M059J (cell line): Measurements from ENCODE around the gene ZSWIM9. TPM values are rescaled to one million over a fixed set of nuclear protein-coding genes. Genes with fewer than 3 reads are reported as not detected.

ENCODE experiments used
- DNase-seq: peaks from one replicate; pipeline ENCODE4 v3.0.0-alpha.2; 2012; ENCODE audit warnings: low read depth
- total RNA-seq: library from RNA; depleted of rRNA; stranded (reverse); fragments of >200 nt; shearing (Covaris generic); gene quantifications from 2 replicates; pipeline ENCODE4 v1.2.3, GENCODE V29; 2014; rRNA removed

The ZSWIM9 gene
- 0.52 and 1.6 TPM in 2 replicates for total RNA-seq

- peak; percentile 96 for DNase-seq
Measured at GRCh38 chr19:48169939-48170803, at the start of gene ZSWIM9, which contains the start of gene LIG1. Gene ZSWIM9 (plus strand): TSS chr19:48170680. CDS start chr19:48171803, 1,123 bp downstream. Gene LIG1 (minus strand): TSS chr19:48170344. CDS start chr19:48165566, 4,778 bp downstream.

DNA sequence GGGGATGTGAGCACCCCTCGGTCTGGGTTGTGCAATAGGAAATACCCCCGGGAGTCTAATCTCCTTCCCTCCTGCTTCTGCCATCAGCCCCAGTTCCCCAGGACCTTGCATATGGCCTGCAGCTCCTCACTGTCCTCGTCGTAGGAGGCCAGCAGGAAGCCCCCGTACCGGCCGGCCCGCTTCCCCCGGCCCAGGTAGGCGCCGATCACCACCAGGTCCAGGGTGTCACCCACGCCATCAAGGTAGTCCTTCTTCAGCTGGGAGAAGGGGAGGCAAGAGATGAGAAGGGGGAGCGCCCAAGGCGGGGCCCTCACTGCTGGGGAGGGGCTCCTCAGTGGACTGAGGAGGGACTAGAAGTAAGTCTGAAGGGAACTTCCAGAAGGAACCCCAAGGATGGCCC, 49.4 kb upstream of the ZSWIM9 start:
- DNase-seq, result no peak

- peak; percentile 58 for DNase-seq
Measured at GRCh38 chr19:48121909-48122371, 48.5 kb upstream of the ZSWIM9 start.

- DNase-seq, result no peak
Measured at GRCh38 chr19:48122421-48122820, 48.1 kb upstream of the ZSWIM9 start.

DNA sequence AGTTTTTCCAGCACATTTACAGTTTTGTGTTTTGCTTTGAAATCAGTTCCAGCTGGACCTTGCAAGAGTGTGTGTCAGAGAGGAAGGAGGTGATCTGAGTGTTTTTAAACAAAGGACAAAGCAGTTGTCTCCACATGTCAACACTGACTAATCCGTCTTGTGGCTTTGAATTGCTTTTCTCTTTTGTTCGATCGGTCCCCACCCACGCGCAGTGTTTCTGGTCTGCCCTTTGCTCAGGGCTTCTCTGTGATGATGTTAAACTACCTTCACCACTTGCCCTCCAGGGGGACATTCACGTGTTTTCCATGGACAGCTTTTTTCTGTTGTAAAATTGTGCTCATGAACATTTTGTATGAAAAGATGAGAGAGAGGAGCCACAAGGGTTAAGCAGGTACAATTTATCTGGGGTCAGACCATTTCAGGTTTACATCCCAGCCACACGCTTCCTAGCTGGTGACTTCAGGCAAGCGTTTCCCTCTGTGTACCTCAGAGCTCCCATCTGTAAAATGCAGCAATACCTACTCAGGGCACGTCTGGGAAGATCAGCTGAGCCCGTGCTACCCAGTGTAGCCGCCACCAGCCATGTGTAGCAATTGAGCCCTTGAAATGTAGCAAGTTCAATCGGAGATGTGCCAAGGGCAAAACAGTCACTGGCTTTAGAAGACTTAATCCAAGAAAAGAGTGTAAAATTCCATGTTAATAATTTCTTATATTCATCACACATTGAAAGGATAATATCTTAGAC, 46.4 kb upstream of the ZSWIM9 start:
- peak; percentile 67 for DNase-seq

DNA sequence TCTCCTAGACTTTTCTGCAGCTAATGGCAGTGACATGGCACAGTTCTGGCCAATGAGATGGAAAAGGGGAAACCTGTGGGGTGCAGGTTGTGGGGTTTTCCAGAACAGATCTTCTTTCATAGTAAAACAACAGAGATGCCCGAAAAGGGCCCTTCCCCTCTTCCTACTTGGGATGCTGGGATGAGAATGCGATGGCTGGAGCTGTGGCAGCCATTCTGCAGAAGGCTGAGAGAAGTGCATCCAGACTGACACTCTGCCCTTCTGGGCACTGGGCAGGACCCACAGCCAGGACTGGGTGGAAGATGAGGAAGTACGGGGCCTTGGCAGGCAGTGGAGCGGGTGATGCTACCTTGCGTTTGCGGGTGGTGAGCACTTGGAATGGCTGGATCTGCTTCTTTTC, 42.9 kb upstream of the ZSWIM9 start:
- no peak for DNase-seq

GRCh38 chr19:48133094-48133493, 37.4 kb upstream of the ZSWIM9 start:
- no peak for DNase-seq

GRCh38 chr19:48135411-48135810, 35.1 kb upstream of the ZSWIM9 start:
- DNase-seq, result no peak

DNA sequence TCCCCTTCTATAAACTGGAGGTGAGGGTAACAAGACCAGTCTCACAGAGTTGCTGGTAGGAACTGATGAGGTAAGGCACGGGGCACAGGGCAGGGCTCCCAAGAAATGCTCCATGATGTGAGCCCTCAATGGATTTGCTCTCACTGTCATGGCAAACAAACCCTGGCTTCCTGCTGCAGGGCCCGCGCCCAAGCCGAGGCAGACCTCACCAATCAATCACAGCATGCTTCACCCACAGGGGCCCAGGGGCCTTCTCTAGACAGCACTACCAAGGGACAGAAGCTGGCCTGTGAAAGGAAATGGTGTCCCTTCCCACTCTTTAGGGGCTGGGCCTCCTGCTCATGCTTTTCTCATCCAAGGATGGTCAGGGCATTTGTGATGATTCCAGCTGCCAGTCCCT, 33.9 kb upstream of the ZSWIM9 start:
- no peak for DNase-seq

GRCh38 chr19:48137411-48137810, 33.1 kb upstream of the ZSWIM9 start:
- DNase-seq, result no peak

GRCh38 chr19:48139053-48139452, 31.4 kb upstream of the ZSWIM9 start:
- no peak for DNase-seq

DNA sequence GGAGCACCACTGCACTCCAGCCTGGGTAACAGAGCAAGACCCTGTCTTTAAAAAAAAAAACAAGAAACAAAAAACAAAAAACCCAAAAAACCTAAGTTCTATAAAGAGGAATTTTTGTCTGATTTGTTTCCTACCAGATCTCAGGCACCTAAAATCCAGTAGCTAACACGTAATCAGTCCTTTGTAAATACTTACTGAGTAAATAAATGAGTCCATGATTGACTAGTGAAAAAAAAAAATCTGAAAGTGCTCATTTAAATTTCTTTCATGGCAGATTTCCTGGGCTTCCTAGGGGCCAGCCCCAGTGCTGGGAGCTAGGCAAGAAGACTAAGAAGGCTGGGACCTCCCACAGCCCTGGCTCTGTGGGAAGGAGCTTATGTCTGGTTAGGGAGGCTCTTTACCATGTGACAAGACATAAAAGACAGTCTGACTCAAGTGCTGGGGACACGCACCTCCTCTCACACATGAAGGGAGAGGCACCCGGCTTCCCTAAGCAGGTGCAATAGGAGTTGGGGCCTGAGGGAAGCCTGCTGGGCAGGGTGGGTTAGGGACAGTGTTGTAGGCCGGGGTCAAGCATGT, 22.8 kb upstream of the ZSWIM9 start:
- DNase-seq, result no peak

GRCh38 chr19:48148576-48148975, 21.9 kb upstream of the ZSWIM9 start:
- DNase-seq, result no peak

- DNase-seq, result peak; percentile 7
Measured at GRCh38 chr19:48149430-48149829, 21.1 kb upstream of the ZSWIM9 start.

GRCh38 chr19:48152551-48152950, 17.9 kb upstream of the ZSWIM9 start:
- DNase-seq, result peak; percentile 62

GRCh38 chr19:48154003-48154402, 16.5 kb upstream of the ZSWIM9 start:
- peak; percentile 5 for DNase-seq

GRCh38 chr19:48158210-48158790, 12.2 kb upstream of the ZSWIM9 start:
- DNase-seq, result no peak

DNA sequence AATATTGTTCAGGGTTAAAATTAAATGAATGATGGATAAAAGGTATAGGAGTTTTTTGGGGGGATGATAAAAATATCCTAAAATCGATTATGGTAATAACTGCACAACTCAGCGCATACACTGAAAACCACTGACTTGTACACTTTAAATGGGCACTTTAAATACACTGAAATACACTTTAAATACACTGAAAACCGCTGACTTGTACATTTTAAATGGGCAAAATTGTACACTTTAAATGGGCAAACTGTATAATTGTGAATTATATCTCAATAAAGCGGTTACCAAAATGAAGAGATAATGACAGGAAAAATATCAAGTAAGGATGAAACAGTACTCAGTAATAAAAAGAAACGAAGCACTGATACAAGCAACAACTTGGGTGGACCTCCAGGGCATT, 1.8 kb upstream of the ZSWIM9 start:
- DNase-seq, result no peak

GRCh38 chr19:48169578-48169938, 922 bp upstream of the ZSWIM9 start:
- peak; percentile 43 for DNase-seq

DNA sequence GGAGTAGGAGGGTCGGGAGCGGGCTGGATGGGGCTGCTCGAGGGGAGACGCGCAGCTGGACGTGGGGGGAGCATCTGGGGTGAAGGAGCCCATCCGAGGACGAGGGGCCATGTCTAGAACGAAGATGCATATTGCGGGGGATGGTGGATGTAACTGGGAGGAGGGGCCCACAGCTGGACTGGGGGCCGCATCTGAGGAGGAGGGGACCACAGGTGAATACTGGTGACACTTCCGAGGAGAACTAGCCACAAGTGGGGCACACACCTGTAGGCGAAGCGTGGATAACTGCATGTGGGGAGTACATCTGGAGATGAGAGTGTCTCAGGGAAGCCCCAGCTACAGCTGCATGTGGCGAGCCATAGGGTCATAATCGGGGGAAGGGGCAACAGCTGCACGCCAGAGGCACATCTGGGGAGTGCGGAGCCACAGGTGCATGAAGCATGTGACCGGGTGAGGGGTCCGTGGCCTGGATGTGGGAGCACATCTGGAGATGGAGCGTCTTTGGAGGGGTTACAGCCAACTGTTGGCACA, 402 bp downstream of the ZSWIM9 start:
- no peak for DNase-seq

DNA sequence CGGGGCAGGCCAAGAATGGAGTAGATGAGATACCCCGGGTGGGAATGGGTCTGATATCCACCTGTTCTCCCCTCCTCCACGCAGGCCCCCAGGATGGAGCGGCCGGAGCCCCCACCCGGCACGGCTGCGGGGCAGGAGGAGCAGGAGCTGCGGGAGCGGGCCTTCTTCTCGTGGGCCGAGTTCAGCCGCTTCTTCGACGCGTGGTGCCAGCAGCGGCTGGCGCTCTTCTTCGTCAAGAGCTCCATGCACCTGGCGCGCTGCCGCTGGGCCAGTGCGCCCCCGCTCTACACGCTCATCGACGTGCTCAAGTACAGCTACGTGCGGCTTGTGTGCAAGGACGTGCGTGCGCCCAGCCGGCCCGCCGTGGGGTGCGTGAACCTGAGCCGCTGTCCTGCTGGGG, 1.2 kb downstream of the ZSWIM9 start:
- DNase-seq, result no peak
